ENCODE measurements around the gene CRB1. TPM values are rescaled to one million over a fixed set of nuclear protein-coding genes. Genes with fewer than 3 reads are reported as not detected.

CRB1 gene
- total RNA-seq, 4 donors from 2014 or later: not detected

- TF ChIP-seq POLR2A (IDR thresholded peaks at IDR 0.05): no peak
- TF ChIP-seq CTCF (IDR thresholded peaks at IDR 0.05): no peak
- no peak overlapping the region for H3K27ac ChIP-seq
- no peak overlapping the region for H3K4me3 ChIP-seq
- DNase-seq: no peak
- H3K9me3 ChIP-seq: no peaks in the 10 kb centered on the region
- H3K36me3 ChIP-seq: no peaks in the 10 kb centered on the region
- H3K4me1 ChIP-seq: no peaks in the 10 kb centered on the region
- H3K27me3 ChIP-seq: no peaks in the 10 kb centered on the region
Measured at GRCh38 chr1:197234581-197234980, 33.5 kb upstream of the CRB1 start.

GRCh38 chr1:197235355-197235754 is 32.7 kb upstream of the CRB1 start:
- DNase-seq: no peak
- Histone ChIP-seq H3K36me3 (no peaks in the 10 kb centered on the region), H3K27ac (no peak overlapping the region), H3K9me3 (no peaks in the 10 kb centered on the region), H3K4me1 (no peaks in the 10 kb centered on the region), H3K4me3 (no peak overlapping the region), H3K27me3 (no peaks in the 10 kb centered on the region)
- TF ChIP-seq POLR2A (IDR thresholded peaks at IDR 0.05): no peak
- no peak for TF ChIP-seq CTCF (IDR thresholded peaks at IDR 0.05)

- no peaks in the 10 kb centered on the region for H3K4me1 ChIP-seq
- no peaks in the 10 kb centered on the region for H3K9me3 ChIP-seq
- DNase-seq: no peak
- TF ChIP-seq CTCF (IDR thresholded peaks at IDR 0.05) (no peak), POLR2A (IDR thresholded peaks at IDR 0.05) (no peak)
- H3K4me3 ChIP-seq: no peak overlapping the region
- no peaks in the 10 kb centered on the region for H3K27me3 ChIP-seq
- H3K27ac ChIP-seq: no peak overlapping the region
- H3K36me3 ChIP-seq: no peaks in the 10 kb centered on the region
Measured at GRCh38 chr1:197247465-197247864, 20.6 kb upstream of the CRB1 start.

- no peak overlapping the region for H3K4me3 ChIP-seq
- no peaks in the 10 kb centered on the region for H3K4me1 ChIP-seq
- H3K27me3 ChIP-seq: no peaks in the 10 kb centered on the region
- TF ChIP-seq CTCF (IDR thresholded peaks at IDR 0.05) (no peak), POLR2A (IDR thresholded peaks at IDR 0.05) (no peak)
- H3K9me3 ChIP-seq: no peaks in the 10 kb centered on the region
- no peak for DNase-seq
- H3K27ac ChIP-seq: no peak overlapping the region
- no peaks in the 10 kb centered on the region for H3K36me3 ChIP-seq
Measured at GRCh38 chr1:197249324-197249723, 18.7 kb upstream of the CRB1 start.

- TF ChIP-seq CTCF (IDR thresholded peaks at IDR 0.05) (no peak), POLR2A (IDR thresholded peaks at IDR 0.05) (no peak)
- Histone ChIP-seq H3K4me3 (no peak overlapping the region), H3K27me3 (no peaks in the 10 kb centered on the region)
Measured at GRCh38 chr1:197250616-197251015, 17.4 kb upstream of the CRB1 start.

GRCh38 chr1:197252973-197253372 is 15.1 kb upstream of the CRB1 start:
- Histone ChIP-seq H3K4me1 (no peaks in the 10 kb centered on the region), H3K4me3 (no peak overlapping the region), H3K36me3 (no peaks in the 10 kb centered on the region), H3K9me3 (no peaks in the 10 kb centered on the region), H3K27me3 (no peaks in the 10 kb centered on the region), H3K27ac (no peak overlapping the region)
- DNase-seq: no peak
- TF ChIP-seq CTCF (IDR thresholded peaks at IDR 0.05) (no peak), POLR2A (IDR thresholded peaks at IDR 0.05) (no peak)

More at GRCh38 chr1:197250616-197251015, 17.4 kb upstream of the CRB1 start:
- no peaks in the 10 kb centered on the region for H3K9me3 ChIP-seq
- H3K27ac ChIP-seq: no peak overlapping the region
- DNase-seq: no peak
- no peaks in the 10 kb centered on the region for H3K4me1 ChIP-seq
- no peaks in the 10 kb centered on the region for H3K36me3 ChIP-seq
